T-helper 2 cell treated with Interferon-gamma antibody and Interleukin-4, amounts not matched to agents 100 ng/mL and 5 ng/mL, for 36 hours (primary cell): ENCODE results near the gene ZFP90. TPM values are rescaled to one million over a fixed set of nuclear protein-coding genes. Genes with fewer than 3 reads are reported as not detected.

Experiments
- intact Hi-C: fragments of 100-400 bp; cut with micrococcal nuclease; formaldehyde crosslinking; loops from one replicate; pipeline ENCODE4 v1.15.1; 2023
- total RNA-seq: library from RNA; stranded (reverse); gene quantifications from 2 replicates; pipeline ENCODE4 v1.2.3, GENCODE V29; 2022

ZFP90 gene
- total RNA-seq, 1 donor from 2014 or later, result 27.9 TPM

DNA sequence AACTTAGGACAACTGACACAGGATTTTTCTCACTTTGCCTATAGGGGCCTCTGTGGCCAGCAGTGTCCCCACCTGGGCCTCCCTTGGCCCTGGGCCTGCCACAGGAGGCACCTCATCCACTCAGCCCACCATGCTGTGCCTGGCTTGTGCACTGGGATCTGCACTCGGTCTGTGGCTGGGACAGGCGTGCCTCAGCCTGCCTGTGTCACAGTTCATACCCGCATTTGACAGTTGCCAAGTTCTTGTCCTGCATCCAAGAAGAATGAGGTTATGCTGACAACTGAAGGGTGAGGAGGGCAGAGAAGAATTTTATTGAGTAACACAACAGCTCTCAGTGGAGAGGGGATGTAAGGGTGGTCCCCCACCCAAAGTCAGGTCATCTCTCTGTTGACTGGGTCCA is 36.0 kb downstream of the ZFP90 start:
- intact Hi-C loops, result no loop called here

DNA sequence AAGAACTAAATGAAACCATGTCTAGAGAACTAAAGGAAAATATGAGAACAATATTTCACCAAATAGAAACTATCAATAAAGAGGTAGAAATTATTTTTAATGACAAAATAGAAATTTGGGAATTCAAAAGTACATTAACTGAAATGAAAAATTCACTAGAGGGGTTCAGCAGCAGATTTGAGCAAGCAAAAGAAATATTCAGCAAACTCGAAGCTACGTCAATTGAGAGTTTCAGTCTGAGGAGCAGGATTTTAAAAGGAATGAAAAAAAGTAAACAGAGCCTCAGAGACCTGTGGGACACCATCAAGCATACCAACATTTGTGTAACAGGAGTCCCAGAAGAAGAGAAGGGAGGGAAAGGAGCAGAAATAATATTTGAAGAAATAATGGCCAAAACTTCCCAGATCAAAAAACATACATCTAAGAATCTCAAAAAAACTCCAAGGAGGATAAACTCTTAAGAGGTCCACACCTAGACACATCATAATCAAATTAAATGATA is 38.3 kb downstream of the ZFP90 start:
- intact Hi-C loops, result no loop called here

DNA sequence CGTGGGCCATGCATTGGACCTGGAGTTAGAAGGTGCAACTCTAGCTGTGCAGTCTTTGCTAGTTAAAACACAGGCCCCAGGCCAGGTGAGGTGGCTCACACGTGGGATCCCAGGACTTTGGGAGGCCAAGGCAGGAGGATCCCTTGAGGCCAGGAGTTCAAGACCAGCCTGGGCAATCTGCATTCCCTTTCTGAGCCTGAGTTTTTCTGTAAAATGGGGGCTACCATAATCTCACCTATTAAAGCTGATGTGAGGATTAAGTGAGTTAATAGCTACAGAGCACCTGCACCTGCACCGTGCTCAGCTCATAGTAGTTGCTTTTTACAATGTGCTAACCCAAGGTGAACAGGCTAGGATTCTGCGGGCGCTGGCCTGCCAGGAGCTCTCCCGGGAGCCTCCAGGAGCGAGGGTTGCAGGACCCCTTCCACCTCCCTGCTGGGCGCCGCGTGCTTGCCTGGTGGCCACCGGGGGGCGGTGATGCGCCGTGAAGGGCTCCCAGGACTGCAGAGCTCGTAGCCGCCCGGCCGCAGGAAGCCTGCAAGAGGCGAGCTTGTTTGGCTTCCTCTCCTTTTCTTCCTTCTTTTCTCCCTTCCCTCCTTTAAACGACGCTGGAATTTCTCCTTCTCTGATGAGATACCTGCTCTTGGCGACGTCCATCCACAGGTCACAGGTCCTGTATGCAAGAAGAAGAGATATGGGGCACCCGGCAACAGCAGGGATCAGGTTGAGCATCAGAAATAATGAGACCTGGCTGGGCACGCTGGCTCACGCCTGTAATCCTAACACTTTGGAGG is 51.3 kb downstream of the ZFP90 start:
- intact Hi-C loops, result loop anchor here (5.0 kb wide), 1 partner anchor 63 kb away; no protein-coding TSS in a partner anchor

DNA sequence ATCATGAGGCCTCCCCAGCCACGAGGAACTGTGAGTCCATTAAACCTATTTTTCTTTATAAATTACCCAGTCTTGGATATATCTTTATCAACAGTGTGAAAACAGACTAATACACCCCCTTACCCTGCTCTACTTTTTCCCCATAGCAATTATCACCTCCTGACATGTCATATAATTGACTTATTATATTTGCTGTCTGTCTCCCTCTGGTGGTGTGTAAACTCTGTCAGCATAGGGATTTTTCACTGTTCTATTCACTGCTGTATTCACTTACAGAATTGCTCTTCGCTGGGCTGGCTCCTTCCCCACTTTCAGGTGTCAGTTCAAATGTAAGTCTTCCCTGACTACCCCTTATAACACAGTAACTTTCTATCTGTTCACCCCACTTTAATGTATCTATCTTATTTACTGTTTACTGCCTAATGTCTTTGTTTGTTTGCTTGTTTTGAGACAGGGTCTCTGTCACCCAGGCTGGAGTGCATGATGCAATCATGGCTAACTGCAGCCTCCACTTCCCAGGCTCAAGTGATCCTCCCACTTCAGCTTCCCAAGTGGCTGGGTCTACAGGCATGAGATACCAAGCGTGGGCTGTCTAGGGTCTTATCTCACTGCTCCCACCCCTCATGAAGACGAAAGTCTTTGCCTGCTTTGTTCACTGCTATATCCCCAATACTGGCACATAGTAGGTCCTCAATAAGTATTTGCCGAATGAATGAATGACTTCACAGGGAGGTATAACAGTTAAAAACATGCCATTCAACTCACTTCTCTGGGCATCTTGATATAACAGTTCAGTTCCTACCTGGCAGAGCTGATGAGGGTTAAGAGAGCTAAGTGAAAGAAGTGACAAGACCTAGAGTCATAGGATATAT is 53.6 kb downstream of the ZFP90 start:
- intact Hi-C loops, result loop anchor here (5.0 kb wide), 1 partner anchor 65 kb away; no protein-coding TSS in a partner anchor

DNA sequence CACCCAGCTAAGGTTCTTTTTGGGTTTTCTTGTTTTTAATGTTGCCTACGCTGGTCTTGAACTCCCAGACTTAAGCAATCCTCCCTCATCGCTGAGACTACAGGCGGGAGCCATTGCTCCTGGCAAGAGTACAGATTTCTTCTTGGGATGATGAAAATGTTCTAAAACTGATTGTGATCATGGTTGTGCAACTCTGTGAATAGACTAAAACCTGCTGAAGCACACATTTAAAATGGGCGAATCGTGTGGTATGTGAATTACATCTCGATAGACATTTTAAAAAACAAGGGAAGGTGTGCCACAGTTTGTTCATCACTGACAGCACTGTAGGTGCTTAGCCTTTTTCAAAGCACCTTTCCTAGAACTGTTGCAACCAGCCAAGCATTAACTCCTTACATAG is 57.2 kb downstream of the ZFP90 start:
- intact Hi-C loops, result no loop called here

DNA sequence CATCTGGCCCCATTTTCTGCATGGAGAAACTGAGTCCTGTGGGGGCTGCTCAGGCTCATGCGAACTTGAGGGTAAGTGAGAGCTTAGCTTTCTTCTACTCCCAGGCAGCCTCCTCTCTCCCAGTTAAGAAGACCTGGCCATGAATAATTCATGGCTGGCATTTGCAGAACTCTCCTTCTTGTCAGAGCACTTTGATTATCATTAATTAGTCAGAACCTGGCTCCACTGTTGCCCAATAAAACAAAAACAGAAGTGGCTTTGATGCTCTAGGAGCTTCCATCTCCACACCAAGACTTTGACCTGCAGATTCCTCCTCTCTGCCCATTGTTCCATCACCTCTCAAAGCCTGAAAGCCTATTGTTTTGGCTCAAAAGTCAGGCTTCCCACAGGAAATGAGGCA is 60.5 kb downstream of the ZFP90 start:
- intact Hi-C loops, result no loop called here

DNA sequence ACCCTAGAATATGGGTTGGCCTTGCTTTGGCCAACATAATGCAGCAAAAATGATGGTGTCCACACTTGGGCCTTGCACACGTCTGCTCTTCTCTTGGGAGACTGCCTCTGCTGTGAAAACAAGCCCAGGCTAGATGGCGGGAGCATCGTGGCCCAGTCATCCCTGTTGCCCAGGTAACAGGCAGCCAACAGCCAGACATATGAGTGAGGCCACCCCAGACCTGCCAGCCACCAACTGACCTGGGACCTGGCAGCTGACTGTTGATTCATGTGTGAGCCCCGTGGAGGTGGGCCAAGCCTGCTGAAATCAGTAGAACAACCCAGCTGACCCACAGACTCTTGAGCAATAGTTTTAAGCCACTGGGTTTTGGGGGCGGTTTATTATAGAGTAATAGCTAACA is 66.7 kb downstream of the ZFP90 start:
- intact Hi-C loops, result no loop called here

DNA sequence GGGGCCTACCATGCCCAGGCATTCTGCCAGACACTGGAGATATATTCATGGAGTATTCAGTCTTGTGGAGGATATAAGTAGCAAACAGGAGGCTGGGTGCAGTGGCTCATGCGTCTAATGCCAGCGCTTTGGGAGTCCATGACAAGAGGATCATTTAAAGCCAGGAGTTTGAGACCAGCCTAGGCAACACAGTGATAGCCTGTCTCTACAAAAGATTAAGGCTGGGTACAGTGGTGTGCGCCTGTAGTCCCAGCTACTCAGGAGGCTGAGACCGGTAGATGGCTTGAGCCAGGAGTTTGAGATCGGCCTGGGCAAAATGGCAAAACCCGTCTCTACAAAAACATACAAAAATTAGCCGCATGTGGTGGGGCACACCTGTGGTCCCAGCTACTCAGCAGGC is 68.4 kb downstream of the ZFP90 start:
- intact Hi-C loops, result no loop called here

DNA sequence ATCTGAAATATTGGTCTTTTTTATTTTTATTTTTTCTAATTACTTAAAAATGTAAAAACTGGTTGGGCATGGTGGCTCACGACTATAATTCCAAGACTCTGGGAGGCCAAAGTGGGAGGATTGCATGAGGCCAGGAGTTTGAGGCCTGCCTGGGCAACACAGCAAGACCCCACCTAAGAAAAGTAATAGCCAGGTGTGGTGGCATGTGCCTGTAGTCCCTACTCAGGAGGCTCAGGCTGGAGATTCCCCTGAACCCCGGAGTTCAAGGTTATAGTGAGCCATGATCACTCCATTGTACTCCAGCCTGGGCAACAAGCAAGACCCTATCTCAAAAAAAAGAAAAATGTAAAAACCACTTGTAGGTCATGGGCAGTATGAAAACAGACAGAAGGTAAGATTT is 69.2 kb downstream of the ZFP90 start:
- intact Hi-C loops, result no loop called here

DNA sequence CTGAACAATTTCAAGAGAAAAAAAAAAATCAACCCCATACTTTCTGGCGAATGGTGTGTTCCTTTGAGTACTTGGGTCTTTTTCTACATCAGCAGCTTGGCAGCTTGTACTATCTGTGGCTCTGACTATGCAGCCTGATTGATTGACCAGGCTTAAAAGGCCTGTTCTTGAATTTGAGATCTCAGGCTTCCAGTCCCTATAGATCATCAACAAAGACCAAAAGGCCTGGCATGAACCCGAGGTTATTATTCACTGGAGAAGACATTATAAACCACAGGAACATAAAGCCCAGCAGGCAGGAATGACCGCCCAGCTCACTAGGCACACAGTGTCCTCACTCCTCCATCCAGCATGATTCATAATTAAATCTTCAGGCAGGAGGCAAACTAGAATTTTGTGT is 73.9 kb downstream of the ZFP90 start:
- intact Hi-C loops, result no loop called here

DNA sequence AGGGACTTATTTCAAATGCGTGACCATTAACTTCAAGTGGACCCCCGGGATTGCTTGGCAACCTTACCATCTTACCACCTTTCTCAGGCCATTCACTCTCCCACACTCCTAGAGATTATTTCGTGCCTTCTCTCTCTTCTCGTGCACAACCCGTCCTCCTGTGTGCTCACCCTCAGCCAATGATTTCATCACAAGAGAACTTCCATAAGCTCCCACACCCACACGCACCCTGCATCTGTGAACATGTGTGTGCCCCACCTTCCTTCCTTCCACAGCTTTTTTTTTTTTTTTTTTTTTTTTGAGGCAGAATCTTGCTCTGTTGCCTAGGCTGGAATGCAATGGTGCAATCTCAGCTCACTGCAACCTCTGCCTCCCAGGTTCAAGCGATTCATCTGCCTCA is 78.6 kb downstream of the ZFP90 start:
- intact Hi-C loops, result no loop called here

Other genes starting within 250 kb of the ZFP90 start
- gene SLC7A6OS, start 228.3 kb upstream of the ZFP90 start, total RNA-seq, result 27.4 and 33.4 TPM in 2 replicates
- gene PRMT7, start 228.3 kb upstream of the ZFP90 start, total RNA-seq, result 65.4 and 67.7 TPM in 2 replicates
- gene SMPD3, start 90.8 kb upstream of the ZFP90 start, total RNA-seq, result 3.0 and 4.3 TPM in 2 replicates
- 0.23 and 0.45 TPM in 2 replicates for gene CDH3, start 106.0 kb downstream of the ZFP90 start, total RNA-seq
- 0.36 and 0.73 TPM in 2 replicates for gene CDH1, start 198.0 kb downstream of the ZFP90 start, total RNA-seq